Measurements from ENCODE around the gene KCNJ16.

GRCh38 chr17:70161519-70161918 lies 86.5 kb downstream of the KCNJ16 start:
- TF ChIP-seq, protein P1, sequence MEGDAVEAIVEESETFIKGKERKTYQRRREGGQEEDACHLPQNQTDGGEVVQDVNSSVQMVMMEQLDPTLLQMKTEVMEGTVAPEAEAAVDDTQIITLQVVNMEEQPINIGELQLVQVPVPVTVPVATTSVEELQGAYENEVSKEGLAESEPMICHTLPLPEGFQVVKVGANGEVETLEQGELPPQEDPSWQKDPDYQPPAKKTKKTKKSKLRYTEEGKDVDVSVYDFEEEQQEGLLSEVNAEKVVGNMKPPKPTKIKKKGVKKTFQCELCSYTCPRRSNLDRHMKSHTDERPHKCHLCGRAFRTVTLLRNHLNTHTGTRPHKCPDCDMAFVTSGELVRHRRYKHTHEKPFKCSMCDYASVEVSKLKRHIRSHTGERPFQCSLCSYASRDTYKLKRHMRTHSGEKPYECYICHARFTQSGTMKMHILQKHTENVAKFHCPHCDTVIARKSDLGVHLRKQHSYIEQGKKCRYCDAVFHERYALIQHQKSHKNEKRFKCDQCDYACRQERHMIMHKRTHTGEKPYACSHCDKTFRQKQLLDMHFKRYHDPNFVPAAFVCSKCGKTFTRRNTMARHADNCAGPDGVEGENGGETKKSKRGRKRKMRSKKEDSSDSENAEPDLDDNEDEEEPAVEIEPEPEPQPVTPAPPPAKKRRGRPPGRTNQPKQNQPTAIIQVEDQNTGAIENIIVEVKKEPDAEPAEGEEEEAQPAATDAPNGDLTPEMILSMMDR (IDR thresholded peaks at IDR 0.05), result no peak
- TF ChIP-seq POLR2A (IDR thresholded peaks at IDR 0.05), result no peak
